ENCODE data around the gene TANC1. TPM values are rescaled to one million over a fixed set of nuclear protein-coding genes. Genes with fewer than 3 reads are reported as not detected.

The TANC1 gene
- total RNA-seq, 1 donor from 2014 or later, result 84.1 TPM

GRCh38 chr2:159098361-159098760 lies 129.9 kb downstream of the TANC1 start:
- Mint-ChIP-seq H3K4me3 (ENCODE audit: unreplicated experiment) (no peak overlapping the region), H3K27me3 (ENCODE audit: unreplicated experiment) (peaks cover 7% of the 10 kb centered on the region), H3K36me3 (ENCODE audit: low read depth, unreplicated experiment) (peaks cover 24% of the 10 kb centered on the region), H3K9me3 (ENCODE audit: unreplicated experiment) (no peaks in the 10 kb centered on the region), H3K4me1 (ENCODE audit: unreplicated experiment) (peaks cover 68% of the 10 kb centered on the region), H3K27ac (ENCODE audit: unreplicated experiment) (peak overlapping the region; percentile 98)
- no peak for TF ChIP-seq CTCF (IDR thresholded peaks at IDR 0.05; ENCODE audit: unreplicated experiment)
- no peak for DNase-seq (ENCODE audit: low spot score)

GRCh38 chr2:159098921-159099411 lies 130.5 kb downstream of the TANC1 start:
- Mint-ChIP-seq H3K9me3 (ENCODE audit: unreplicated experiment) (no peaks in the 10 kb centered on the region), H3K27ac (ENCODE audit: unreplicated experiment) (peak overlapping the region; percentile 98), H3K36me3 (ENCODE audit: low read depth, unreplicated experiment) (peaks cover 22% of the 10 kb centered on the region), H3K27me3 (ENCODE audit: unreplicated experiment) (peaks cover 4% of the 10 kb centered on the region), H3K4me3 (ENCODE audit: unreplicated experiment) (peak overlapping the region; percentile 44), H3K4me1 (ENCODE audit: unreplicated experiment) (peaks cover 63% of the 10 kb centered on the region)
- no peak for DNase-seq (ENCODE audit: low spot score)
- no peak for TF ChIP-seq CTCF (IDR thresholded peaks at IDR 0.05; ENCODE audit: unreplicated experiment)

GRCh38 chr2:159101755-159102489 lies 133.5 kb downstream of the TANC1 start:
- Mint-ChIP-seq H3K36me3 (ENCODE audit: low read depth, unreplicated experiment) (peaks cover 3% of the 10 kb centered on the region), H3K4me3 (ENCODE audit: unreplicated experiment) (no peak overlapping the region), H3K27me3 (ENCODE audit: unreplicated experiment) (peaks cover 4% of the 10 kb centered on the region), H3K4me1 (ENCODE audit: unreplicated experiment) (peaks cover 47% of the 10 kb centered on the region), H3K27ac (ENCODE audit: unreplicated experiment) (peak overlapping the region; percentile 6), H3K9me3 (ENCODE audit: unreplicated experiment) (no peaks in the 10 kb centered on the region)
- no peak for DNase-seq (ENCODE audit: low spot score)
- no peak for TF ChIP-seq CTCF (IDR thresholded peaks at IDR 0.05; ENCODE audit: unreplicated experiment)

- Mint-ChIP-seq H3K27me3 (ENCODE audit: unreplicated experiment) (peaks cover 2% of the 10 kb centered on the region), H3K9me3 (ENCODE audit: unreplicated experiment) (no peaks in the 10 kb centered on the region), H3K4me3 (ENCODE audit: unreplicated experiment) (no peak overlapping the region), H3K36me3 (ENCODE audit: low read depth, unreplicated experiment) (no peaks in the 10 kb centered on the region), H3K27ac (ENCODE audit: unreplicated experiment) (no peak overlapping the region), H3K4me1 (ENCODE audit: unreplicated experiment) (peaks cover 42% of the 10 kb centered on the region)
- no peak for DNase-seq (ENCODE audit: low spot score)
- TF ChIP-seq CTCF (IDR thresholded peaks at IDR 0.05; ENCODE audit: unreplicated experiment), result no peak
Measured at GRCh38 chr2:159103411-159103810, 135.0 kb downstream of the TANC1 start.

- H3K36me3 Mint-ChIP-seq (ENCODE audit: low read depth, unreplicated experiment), result peaks cover 4% of the 10 kb centered on the region
- H3K9me3 Mint-ChIP-seq (ENCODE audit: unreplicated experiment), result no peaks in the 10 kb centered on the region
- no peak overlapping the region for H3K27ac Mint-ChIP-seq (ENCODE audit: unreplicated experiment)
- H3K4me1 Mint-ChIP-seq (ENCODE audit: unreplicated experiment), result peaks cover 18% of the 10 kb centered on the region
- no peak for DNase-seq (ENCODE audit: low spot score)
- H3K27me3 Mint-ChIP-seq (ENCODE audit: unreplicated experiment), result peaks cover 2% of the 10 kb centered on the region
- no peak for TF ChIP-seq CTCF (IDR thresholded peaks at IDR 0.05; ENCODE audit: unreplicated experiment)
- H3K4me3 Mint-ChIP-seq (ENCODE audit: unreplicated experiment), result no peak overlapping the region
Measured at GRCh38 chr2:159106109-159106508, 137.7 kb downstream of the TANC1 start.
